Lower leg skin (tissue), 3 donors: ENCODE data around the gene CLEC16A.

ENCODE experiments used
- POLR2A ChIP-seq, 2 donors: fragments of 450-650 bp; IDR thresholded peaks; one replicate each; pipeline ENCODE4 v1.6.1; 2016 to 2017; ENCODE audit warnings: antibody characterized with exemption in 2 of 2, mild to moderate bottlenecking in 1 of 2, moderate library complexity in 1 of 2
- TF ChIP-seq, protein P1 (sequence below), 3 donors: fragments of 450-650 bp; IDR thresholded peaks; one replicate each; pipeline ENCODE4 v1.5.1; 2016; ENCODE audit warnings: antibody characterized with exemption in 3 of 3, mild to moderate bottlenecking in 3 of 3, moderate library complexity in 2 of 3

DNA sequence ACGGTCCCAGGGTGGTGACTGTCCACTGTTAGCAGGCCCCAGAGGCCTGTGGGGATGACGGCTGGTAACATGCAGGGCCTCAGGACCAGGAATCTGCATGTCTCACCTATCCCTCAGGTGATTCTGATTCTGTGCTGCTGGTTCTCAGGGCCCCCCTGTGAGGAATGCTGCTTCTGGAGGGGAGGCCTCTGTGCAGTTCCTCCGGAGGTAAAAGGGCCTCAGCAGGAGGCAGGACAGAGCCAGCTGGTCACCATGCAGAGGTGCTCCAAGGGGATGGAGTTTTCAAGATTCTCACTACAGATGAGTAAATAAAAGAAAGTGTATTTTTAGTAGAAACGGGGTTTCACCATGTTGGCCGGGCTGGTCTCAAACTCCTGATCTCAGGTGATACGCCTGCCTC lies 33.8 kb downstream of the CLEC16A start:
- TF ChIP-seq, protein P1, sequence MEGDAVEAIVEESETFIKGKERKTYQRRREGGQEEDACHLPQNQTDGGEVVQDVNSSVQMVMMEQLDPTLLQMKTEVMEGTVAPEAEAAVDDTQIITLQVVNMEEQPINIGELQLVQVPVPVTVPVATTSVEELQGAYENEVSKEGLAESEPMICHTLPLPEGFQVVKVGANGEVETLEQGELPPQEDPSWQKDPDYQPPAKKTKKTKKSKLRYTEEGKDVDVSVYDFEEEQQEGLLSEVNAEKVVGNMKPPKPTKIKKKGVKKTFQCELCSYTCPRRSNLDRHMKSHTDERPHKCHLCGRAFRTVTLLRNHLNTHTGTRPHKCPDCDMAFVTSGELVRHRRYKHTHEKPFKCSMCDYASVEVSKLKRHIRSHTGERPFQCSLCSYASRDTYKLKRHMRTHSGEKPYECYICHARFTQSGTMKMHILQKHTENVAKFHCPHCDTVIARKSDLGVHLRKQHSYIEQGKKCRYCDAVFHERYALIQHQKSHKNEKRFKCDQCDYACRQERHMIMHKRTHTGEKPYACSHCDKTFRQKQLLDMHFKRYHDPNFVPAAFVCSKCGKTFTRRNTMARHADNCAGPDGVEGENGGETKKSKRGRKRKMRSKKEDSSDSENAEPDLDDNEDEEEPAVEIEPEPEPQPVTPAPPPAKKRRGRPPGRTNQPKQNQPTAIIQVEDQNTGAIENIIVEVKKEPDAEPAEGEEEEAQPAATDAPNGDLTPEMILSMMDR (IDR thresholded peaks at IDR 0.05) = no peak
- TF ChIP-seq POLR2A (IDR thresholded peaks at IDR 0.05) = no peak
